Lower lobe of right lung (tissue), 2 donors: Measurements from ENCODE around the gene TATDN3. TPM values are rescaled to one million over a fixed set of nuclear protein-coding genes. Genes with fewer than 3 reads are reported as not detected.

Experiments used
- ATAC-seq, 2 donors: fragments of 200-7000 bp; cut with Tn5 transposase; one replicate each; pipeline ENCODE4 v1.9.1; 2020 to 2022; ENCODE audit warnings: mild to moderate bottlenecking in 2 of 2, moderate library complexity in 2 of 2
- DNase-seq: peaks from one replicate; pipeline ENCODE4 v3.0.0-alpha.2; 2020
- H3K27ac ChIP-seq: fragments of 200-600 bp; one replicate; pipeline ENCODE4 v1.8.0; 2022
- H3K27me3 ChIP-seq: fragments of 200-600 bp; one replicate; pipeline ENCODE4 v1.8.0; 2022; ENCODE audit warnings: low read depth
- H3K36me3 ChIP-seq: fragments of 200-600 bp; one replicate; pipeline ENCODE4 v1.8.0; 2022; ENCODE audit warnings: mild to moderate bottlenecking
- H3K4me1 ChIP-seq: fragments of 200-600 bp; one replicate; pipeline ENCODE4 v1.8.0; 2022
- H3K4me3 ChIP-seq: fragments of 200-600 bp; one replicate; pipeline ENCODE4 v1.8.0; 2022; ENCODE audit warnings: mild to moderate bottlenecking
- H3K9me3 ChIP-seq: fragments of 200-600 bp; one replicate; pipeline ENCODE4 v1.8.0; 2022
- CTCF ChIP-seq: fragments of 200-600 bp; IDR thresholded peaks from one replicate; pipeline ENCODE4 v1.8.0; 2022; ENCODE audit warnings: antibody characterized with exemption, mild to moderate bottlenecking
- intact Hi-C: fragments of 100-400 bp; cut with DNase I; formaldehyde crosslinking; loops from one replicate; pipeline ENCODE4 v1.11.0; 2022
- total RNA-seq: library from RNA; stranded (reverse); fragmentation: NEBNext Ultra II Directional; extraction: Animal tissue kit (Norgen Biotek cat#: 25700); gene quantifications from one replicate; pipeline ENCODE4 v1.2.1, GENCODE V29; 2021
- donor health status: DM: no; HTN: yes; CAD: no; lungs with severe emphysema.

The TATDN3 gene
- total RNA-seq, 1 donor from 2014 or later, result 12.3 TPM

GRCh38 chr1:212805767-212806166 lies 14.1 kb downstream of the TATDN3 start:
- ATAC-seq (no peak), DNase-seq (no peak)
- Histone ChIP-seq H3K4me3 (no peak overlapping the region), H3K27ac (no peak overlapping the region), H3K4me1 (no peaks in the 10 kb centered on the region), H3K9me3 (no peaks in the 10 kb centered on the region), H3K27me3 (no peaks in the 10 kb centered on the region), H3K36me3 (peaks cover 68% of the 10 kb centered on the region)
- no peak for TF ChIP-seq CTCF
- intact Hi-C loops, result no loop called here

GRCh38 chr1:212814537-212815334 lies 23.0 kb downstream of the TATDN3 start:
- H3K27ac ChIP-seq, result no peak overlapping the region
- no peak for DNase-seq
- TF ChIP-seq CTCF, result peak; percentile 38
- H3K36me3 ChIP-seq, result peaks cover 38% of the 10 kb centered on the region
- H3K4me1 ChIP-seq, result peaks cover 6% of the 10 kb centered on the region
- H3K4me3 ChIP-seq, result no peak overlapping the region
- H3K27me3 ChIP-seq, result no peaks in the 10 kb centered on the region
- no peak for ATAC-seq
- H3K9me3 ChIP-seq, result no peaks in the 10 kb centered on the region
- intact Hi-C loops, result no loop called here

- Histone ChIP-seq H3K27ac (no peak overlapping the region), H3K4me1 (peaks cover 12% of the 10 kb centered on the region), H3K36me3 (peaks cover 31% of the 10 kb centered on the region), H3K9me3 (no peaks in the 10 kb centered on the region), H3K27me3 (no peaks in the 10 kb centered on the region), H3K4me3 (no peak overlapping the region)
- ATAC-seq (no peak), DNase-seq (no peak)
- intact Hi-C loops, result no loop called here
- no peak for TF ChIP-seq CTCF
Observed at GRCh38 chr1:212816567-212817278, 25.0 kb downstream of the TATDN3 start.

GRCh38 chr1:212819726-212820125 lies 28.0 kb downstream of the TATDN3 start:
- ATAC-seq (peak; percentile 39 to 76), DNase-seq (no peak)
- peaks cover 12% of the 10 kb centered on the region for H3K4me1 ChIP-seq
- H3K36me3 ChIP-seq, result peaks cover 4% of the 10 kb centered on the region
- H3K27me3 ChIP-seq, result no peaks in the 10 kb centered on the region
- H3K9me3 ChIP-seq, result no peaks in the 10 kb centered on the region
- no peak overlapping the region for H3K4me3 ChIP-seq
- H3K27ac ChIP-seq, result no peak overlapping the region
- intact Hi-C loops, result no loop called here
- TF ChIP-seq CTCF, result no peak

- TF ChIP-seq CTCF, result no peak
- intact Hi-C loops, result no loop called here
- H3K36me3 ChIP-seq, result no peaks in the 10 kb centered on the region
- peaks cover 11% of the 10 kb centered on the region for H3K9me3 ChIP-seq
- H3K4me1 ChIP-seq, result peaks cover 12% of the 10 kb centered on the region
- DNase-seq, result no peak
- no peak overlapping the region for H3K27ac ChIP-seq
- ATAC-seq, result no peak
- no peaks in the 10 kb centered on the region for H3K27me3 ChIP-seq
- H3K4me3 ChIP-seq, result no peak overlapping the region
Observed at GRCh38 chr1:212820969-212821368, 29.3 kb downstream of the TATDN3 start.
